Stimulated activated CD8-positive, alpha-beta memory T cell treated with anti-CD3 and anti-CD28 coated beads, Interleukin-15, amount 100 ng/mL, for 24 hours (primary cell): ENCODE data around the gene LRRC8B.

Experiments
- DNase-seq: peaks from one replicate; pipeline ENCODE4 v3.0.0-alpha.2; 2020; ENCODE audit warnings: low read depth

Gene LRRC8B

DNA sequence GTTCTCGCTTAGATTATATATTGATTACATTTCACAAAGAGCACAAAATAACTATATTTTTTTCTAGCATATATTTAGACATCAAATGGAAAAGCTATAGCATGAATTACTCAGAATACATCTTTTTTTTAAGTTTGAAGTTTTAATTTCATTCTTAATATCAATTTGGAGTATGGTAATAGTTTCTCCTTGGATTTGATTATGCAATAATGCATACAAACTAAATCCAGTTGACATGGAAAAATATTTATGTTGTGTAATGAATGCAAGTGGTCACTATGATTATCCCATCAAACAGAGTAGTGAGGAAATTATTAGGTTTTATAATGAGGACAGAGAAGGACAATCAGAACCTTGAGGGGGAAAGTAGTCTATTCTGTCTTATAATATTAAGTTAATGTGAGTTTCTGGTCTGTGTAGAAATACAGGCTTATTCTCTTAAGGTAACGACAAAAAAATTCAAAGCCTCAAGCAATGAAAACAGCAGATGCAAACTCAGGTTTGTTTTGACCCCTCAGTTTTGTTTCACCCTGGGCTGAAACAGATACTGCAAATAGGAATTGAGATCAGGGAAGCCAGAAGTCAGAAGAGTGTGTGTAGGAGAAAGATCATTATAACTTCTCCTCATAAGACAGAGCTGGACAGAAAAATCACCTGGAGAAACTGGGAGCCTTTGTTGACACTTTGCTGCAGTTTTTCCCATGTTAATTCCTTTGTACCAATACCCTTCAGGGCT is 23.7 kb downstream of the LRRC8B start:
- DNase-seq, result no peak

DNA sequence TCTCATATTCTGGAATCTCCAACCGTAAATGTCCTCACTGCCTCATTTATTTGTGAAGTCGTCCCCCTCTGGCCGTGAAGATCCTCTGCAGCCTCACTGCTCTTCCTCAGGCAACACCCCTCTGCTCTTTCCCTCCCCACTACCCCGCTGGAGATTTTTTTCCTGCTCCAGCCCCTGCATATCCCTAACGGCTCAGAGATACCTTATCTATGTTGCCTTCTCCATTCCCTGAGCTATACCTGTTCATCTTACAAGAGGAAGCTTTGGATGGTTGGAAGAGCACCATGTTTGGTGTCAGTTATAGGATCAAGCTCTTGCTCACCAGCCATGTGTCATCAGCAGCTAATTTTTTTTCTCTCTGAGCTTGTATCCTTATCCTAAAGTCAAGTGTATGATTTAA is 26.4 kb downstream of the LRRC8B start:
- DNase-seq, result no peak

DNA sequence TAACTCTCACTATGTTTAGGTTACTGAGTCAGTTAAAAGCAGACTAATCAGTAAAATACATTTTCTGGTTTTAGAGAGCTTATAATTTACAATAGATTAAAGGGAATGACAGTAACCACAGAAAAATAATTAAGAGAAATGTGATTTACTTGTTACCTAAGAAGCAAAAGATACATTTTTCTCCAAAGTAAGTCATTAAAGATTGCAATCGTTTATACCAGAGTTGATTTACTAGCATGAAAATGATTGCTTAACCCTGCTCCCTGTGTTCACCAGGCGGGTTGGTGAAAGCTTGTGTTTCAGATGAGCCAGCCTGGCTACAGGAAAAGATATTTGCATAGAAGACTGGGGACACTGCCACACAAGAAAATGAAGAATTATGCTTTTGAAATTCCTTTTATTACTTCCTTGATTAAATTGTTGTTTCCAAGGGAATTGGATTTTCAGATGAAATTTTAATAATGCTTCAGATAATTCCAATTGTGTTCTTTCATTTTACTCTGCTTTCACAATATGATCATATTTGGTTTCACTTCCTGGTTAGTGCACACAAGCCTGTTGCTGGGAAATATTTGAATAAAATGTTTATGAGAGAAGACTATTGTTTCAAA is 27.9 kb downstream of the LRRC8B start:
- DNase-seq, result no peak

DNA sequence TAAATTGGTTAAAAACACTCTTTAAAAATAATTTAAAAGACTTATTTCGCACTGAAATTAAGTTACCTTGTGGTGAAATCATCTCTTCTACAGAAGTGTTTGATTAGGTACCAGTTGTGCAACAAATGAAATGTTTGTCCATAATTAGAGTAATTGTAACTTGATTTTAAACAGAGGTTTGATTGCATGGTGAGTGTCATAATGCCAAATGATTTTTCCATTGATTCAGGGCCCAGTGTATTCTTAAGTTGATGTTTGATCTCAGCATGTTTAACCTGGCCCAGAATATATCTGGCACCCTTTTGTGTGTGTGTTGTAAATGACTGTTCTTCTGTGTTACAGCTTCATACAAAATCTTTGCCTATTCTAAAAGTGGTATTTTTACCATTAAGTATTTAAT is 28.5 kb downstream of the LRRC8B start:
- DNase-seq, result no peak

DNA sequence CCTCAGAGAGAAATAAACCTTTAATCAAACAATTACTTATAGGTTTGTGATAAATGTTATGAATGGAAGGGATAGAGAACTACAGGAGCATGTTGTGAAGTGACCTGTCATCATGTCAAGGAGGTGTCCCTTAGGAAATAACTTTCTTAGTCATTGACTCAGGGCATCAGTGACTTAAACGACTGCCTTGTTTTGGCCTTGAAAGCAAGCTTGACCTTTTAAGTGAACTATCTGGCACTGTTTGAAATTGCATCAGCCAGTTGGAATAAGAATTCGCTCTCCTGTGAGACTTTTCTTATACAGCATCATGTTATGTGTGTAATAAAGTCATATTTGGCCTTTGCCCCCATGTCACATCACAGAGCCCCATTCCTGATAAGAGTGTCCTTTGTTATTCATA is 30.9 kb downstream of the LRRC8B start:
- no peak for DNase-seq

DNA sequence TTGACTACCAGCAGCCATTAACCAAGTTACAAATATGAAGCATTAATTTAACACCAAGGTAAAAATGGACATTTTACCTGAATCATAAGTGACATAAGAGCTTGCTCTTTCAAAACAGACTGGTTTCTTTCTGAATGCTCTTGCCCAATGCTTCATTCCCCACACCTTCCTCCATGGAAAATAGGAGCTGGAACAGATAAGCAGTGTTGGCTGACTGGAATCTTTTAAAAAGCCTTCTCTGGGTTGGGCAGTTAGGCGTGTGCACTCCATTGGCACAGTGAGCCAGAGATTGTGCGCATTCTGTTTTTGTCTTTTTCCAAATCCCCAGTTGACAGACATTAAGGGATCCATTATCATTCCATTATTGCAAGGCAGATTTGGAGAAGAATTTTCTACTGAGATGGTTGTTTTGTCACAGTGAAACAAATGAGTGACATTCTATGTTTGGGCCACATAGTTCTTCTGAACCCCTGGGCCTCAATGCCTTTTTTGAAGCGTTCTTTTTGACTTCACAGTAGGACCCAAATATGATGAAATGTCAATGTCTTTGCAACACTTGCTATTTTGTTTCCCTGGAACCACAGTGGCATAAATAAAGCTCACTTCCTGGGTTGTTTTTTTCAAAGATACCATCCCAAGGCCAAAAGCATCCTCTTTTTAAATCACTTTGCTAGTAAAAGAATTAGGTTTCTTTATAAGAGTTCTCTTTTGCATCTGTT is 32.3 kb downstream of the LRRC8B start:
- DNase-seq, result no peak

DNA sequence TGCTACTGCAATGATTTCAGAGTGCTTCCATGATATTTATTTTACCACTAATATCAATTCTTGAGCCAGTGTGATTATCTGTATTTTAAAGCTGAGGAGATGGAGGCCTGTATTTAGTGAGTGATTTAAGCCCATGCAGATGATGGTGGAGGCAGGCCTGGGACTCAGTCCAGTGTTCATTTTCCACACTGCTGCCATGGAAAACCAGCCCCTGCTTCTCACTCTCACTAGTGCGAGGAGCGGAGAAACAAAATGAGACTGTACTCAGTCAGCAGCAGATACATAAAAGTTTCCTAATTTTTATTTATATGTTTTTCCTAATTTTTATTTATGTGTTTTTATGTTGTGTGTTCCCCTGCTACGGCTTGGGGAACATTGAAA is 32.8 kb downstream of the LRRC8B start:
- no peak for DNase-seq

DNA sequence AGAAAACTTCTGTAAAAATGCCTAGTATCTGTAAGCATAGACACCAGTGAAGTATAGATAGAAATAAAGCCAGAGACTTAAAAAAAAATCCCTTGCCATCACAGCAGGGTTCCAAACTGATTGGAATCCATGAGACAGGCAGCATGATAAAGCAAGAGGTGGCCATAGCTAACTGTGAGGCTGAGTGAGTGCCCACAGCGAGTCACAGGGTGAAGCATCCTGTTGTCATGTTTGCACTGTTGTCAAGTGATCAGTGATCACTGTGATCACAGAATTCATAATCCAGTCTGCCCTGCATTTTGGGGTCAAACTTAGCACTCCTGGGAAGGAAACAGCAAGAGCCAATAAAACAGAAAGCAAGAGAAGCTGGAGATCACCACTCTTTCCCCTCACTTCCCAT is 33.3 kb downstream of the LRRC8B start:
- DNase-seq, result no peak

DNA sequence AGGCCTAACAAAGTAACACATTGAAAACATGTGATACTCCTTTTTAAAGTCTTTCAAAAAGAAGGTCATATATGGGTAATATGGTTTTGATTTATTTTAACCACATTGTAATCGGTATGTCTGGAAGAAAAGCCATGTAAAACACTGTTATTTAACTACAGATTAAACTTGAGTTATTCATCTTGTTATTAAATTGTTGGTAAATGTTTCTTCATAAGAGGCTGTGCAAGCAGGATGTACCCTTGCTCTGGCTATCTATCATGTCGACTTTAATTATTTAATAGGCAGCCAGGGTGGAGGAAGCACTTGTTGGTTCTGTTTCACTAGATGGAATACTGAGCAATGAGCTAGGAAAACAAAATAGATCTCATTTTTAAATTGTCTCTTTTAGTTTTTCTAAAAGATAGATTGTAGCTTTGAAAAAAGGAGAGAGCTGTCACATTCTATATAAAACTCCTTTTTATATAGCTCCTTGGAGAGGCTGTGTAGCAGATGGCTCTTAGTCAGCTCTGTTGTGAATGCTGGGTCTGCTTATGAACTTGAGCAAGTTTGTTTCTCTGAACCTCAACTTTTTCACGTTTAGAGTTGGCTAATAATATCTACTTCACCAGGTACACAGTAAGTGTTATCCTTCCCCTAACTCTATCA is 39.5 kb downstream of the LRRC8B start:
- DNase-seq, result no peak

DNA sequence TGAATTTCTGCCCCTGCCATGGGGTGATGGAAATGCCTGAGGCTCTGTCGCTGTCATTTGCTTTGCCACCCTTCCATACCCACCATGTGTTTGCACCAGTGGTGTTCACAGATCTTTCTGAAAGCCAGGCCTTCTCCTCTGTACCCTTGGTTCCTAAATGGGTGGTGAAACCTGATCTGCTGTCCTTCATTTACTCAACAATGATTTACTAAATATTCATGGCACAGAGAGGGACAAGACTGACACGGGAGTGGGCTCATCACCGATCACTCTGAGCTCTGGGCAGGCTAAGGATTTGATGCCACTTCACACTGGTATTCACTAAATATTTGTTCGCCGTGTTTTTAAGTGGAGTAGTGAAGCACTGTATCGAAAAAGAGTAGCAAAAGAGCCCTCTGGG is 40.9 kb downstream of the LRRC8B start:
- no peak for DNase-seq

DNA sequence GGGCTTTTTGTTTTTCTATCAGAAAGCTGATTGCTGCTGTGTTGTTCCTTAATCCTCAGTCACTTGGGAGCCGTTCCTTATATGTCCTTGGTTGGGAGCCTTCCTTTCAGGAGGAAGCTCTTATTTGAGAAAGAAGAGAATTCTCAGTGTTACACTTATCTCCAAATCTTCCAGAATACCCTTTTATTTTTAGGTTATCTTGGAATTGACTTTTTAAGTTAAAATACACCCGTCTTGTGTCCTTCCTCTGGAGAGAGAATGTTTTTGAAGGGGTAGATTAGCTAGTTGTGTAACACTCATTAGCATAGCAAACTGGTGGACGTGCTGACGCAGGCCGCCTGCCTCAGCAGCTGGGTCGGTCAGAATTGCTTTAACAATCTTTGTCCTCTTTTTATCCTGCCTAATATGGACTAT is 42.1 kb downstream of the LRRC8B start:
- DNase-seq, result no peak

DNA sequence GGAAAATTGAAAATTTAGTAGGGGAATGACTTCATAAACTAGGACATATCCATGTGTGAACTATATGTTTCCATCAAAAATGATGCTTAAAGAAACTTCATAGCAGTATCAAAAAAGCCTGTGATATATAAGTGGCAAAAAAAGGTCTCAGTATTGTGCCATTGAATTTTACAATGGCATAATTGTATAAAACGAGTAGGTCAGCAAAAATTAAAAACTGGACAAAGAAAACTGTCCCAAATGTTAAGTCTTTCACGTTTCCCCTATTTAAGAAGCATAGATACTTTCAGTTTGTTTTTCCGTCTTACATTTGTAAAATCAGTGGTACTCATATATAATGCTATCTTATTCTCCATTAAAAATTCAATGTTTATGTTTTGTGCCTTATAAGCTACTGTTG is 43.2 kb downstream of the LRRC8B start:
- no peak for DNase-seq

DNA sequence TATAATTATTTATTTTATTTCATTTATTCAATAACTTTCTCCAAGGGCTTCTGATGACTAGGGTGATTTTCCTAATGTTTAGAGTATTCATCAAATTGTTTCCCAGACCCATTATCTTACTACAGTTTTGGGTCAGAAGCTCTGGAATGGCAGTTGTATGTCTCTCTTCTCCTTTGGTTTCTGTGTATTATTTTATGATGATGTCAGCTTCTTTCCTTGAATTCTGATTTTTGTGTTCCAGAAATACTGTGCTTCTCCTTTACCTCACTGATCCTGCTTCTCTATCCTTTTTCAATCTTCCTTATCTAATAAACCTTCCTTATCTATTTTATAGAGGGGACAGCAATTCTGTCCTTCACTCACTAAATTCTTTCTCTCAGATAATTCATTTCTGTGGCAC is 48.8 kb downstream of the LRRC8B start:
- no peak for DNase-seq

DNA sequence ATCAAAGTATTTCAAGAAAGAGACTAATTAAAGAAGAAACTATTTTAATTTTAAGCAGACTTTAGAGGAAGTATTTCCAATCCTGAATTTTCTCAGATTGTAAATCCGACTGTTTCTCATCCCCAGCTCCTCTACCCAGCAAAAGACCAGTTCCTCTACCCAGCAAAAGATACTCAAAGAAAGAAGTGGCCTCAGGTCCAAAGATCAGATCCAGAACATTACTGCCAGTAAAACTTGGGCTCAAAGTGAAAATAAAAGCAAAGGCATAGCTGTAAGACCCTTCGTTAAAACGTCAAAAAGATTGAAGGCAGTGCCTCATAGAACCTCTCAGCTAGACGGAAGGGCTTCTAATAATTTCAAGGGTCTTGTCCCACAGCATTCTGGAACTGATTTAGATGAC is 50.0 kb downstream of the LRRC8B start:
- DNase-seq, result no peak

DNA sequence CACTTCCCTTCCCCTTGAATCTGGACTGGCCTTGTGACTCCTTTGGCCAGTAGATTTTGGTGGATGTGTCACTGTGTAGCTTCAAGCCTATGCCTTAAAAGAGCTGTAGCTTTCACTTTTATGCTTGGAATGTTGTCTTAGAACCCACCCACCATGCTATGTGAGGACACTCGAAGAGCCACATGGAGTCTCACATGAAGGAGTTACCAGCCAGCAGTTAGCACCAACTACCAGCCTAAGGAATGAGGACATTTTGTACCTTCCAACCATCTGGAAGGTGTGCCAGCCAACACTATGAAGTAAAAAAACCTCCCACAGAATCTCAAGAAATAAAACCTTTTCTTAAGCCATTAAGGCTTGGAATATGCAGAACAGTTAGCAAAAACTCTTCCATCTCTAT is 50.6 kb downstream of the LRRC8B start:
- no peak for DNase-seq

DNA sequence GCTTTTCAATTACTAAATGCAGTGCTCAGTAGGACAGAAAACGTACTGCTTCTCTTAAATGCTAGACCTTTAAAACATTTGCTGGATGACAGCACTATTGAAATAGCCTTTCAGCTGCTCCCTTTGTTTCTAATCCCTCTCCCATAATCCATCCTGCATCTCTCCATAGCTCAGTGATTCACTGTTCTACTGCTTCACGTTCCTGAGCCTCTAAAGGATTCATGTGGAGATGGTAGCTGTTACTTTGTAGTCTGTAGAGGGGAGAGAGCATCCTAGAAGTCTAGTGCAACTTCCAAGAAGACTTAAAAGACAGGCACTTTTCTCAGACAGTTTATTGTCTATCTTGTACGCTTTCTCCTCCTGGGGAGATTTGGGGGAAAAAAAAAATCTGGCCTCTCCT is 51.4 kb downstream of the LRRC8B start:
- DNase-seq, result no peak

DNA sequence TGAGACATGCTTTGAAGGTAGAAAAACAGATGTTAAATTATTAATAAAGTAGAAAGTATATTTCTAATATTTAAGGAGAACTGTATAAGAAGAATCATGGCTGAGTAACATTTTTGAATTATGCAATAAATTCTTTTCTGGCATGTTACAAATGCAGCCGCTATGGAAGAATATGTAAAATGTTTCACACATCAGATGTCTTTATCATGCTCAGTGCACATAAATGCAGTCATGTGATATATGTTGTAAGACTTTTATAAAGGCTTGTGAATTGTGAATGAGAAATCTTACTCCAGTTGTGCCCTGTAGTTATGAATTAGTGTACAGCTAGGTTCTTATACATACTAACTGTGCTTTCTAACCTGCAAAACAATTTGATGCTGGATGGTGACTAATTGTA is 53.5 kb downstream of the LRRC8B start:
- DNase-seq, result no peak

DNA sequence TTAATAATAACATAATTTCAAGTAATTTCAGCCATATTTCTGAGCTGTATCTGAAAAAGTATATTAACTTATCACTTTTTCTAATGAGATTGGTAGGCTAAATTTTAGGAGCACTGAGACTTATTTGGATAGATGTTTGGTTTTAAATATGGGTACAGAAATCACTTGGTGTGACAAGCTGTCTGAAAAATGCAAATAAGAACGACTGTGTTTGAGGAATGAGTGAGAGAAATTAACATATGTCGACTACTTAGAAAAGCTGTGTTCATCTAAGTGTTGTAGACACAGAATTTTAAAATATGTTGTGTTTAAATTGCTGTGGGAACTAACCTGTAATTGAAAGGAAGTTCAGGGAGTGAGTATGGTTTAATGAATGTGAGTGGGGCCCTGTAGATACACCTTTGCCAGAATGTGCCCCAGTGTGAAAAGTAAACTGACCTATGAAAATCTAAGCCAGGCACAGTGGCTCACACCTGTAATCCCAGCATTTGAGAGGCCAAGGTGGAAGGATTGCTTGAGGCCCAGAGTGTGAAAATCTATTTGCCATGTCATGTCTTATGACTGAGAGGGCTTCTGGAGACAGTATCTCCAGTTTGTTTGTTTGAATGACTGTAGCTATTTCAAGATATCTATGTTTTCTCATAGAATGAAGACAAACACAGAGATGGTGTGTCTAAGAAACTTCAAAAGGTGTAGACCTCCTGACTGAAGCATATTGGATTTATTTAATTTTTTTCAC is 54.5 kb downstream of the LRRC8B start:
- DNase-seq, result no peak

DNA sequence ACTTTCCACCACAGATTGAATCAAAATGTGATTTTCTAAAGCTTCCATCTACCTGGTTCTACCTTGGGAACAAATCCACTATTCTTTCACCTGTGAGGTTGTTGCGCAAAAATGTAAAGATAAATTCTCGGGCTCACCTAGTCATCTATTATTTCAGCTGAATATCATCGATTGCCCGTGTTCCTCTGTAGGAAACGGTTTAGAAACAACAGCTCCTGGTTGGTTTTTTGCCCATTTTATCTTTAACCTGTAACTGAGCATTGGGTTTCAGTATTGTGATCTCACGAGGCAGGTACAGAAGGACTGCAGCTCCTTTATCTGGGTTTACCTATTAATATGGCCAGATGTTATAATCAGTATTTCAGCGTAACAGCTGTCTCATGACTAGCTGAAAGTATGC is 55.4 kb downstream of the LRRC8B start:
- no peak for DNase-seq

DNA sequence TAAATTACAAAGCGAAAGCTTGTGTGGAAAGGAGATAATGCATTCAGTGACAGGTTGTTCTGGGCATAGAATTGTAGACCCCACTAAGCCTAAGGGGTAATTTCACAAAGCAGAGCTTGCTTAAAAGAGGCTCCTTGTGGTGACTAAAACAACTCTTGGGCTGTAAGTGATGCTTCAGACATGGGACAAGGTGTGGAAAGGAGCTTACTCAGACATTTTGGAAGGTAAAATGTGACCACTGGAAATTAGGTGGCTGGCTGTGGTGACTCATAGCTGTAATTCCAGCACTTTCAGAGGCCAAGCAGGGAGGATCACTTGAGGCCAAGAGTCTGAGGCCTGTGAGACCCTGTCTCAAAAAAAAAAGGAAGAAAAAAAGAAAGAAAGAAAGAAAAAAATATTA is 57.2 kb downstream of the LRRC8B start:
- no peak for DNase-seq

DNA sequence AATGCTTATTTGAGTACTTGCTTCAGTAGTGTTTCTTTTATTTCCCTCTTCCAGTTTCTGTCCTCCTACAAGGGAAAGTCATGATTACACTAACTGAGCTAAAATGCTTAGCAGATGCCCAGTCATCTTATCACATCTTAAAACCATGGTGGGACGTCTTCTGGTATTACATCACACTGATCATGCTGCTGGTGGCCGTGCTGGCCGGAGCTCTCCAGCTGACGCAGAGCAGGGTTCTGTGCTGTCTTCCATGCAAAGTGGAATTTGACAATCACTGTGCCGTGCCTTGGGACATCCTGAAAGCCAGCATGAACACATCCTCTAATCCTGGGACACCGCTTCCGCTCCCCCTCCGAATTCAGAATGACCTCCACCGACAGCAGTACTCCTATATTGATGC is 57.9 kb downstream of the LRRC8B start:
- DNase-seq, result no peak

DNA sequence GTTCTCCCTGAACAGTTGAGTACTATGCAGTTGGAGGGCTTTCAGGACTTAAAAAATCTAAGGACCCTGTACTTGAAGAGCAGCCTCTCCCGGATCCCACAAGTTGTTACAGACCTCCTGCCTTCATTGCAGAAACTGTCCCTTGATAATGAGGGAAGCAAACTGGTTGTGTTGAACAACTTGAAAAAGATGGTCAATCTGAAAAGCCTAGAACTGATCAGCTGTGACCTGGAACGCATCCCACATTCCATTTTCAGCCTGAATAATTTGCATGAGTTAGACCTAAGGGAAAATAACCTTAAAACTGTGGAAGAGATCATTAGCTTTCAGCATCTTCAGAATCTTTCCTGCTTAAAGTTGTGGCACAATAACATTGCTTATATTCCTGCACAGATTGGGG is 59.6 kb downstream of the LRRC8B start:
- no peak for DNase-seq
